ENCODE results near the gene FAM47E. TPM values are rescaled to one million over a fixed set of nuclear protein-coding genes. Genes with fewer than 3 reads are reported as not detected.

The FAM47E gene
- polyA plus RNA-seq, 1 donor (not counting 4 experiments of a cell fraction or from before 2014, with no cell fraction given): 0.29 TPM

DNA sequence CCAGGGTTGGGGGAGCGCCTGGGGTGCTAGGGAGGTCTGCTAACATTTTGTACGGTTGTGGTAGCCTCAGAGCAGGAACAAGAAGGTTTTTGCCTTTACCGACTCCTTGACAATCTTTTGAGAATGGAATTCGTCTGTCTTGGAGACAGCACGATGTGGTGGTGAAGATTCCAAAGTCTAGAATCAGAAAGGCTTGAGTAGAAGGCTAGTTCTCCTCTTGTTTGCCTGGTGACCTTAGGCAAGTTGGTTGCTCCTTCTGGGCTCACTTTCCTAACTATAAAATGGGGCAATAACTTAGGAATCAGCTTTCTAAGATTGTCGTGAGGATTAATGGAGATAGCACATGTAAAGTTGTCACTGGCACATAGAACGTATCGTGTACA lies 741 bp downstream of the FAM47E start:
- no peak overlapping the region for H3K4me2 ChIP-seq (ENCODE audit: control insufficient read depth, extremely low read depth, insufficient read depth, low read depth, low read length)
- no peak overlapping the region for H3K4me3 ChIP-seq (ENCODE audit: control insufficient read depth in 2 of 3, extremely low read depth in 1 of 3, insufficient read depth in 2 of 3, low read depth in 1 of 3, low read length in 3 of 3)

DNA sequence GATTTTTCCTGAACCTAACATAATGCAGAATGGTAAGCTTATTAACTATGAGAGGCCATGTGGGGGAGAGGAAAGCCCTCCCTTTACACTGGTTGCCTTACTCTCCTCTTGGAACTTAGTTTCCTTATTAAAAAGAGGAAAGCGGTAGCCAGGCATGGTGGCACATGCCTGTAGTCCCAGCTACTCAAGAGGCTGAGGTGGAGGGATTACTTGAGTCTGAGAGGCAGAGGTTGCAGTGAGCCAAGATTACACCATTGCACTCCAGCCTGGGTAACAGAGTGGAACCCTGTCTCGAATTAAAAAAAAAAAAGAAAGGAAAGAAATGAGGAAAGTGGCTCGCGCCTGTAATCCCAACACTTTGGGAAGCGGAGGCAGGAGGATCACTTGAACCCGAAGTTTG lies 2.0 kb downstream of the FAM47E start:
- FAIRE-seq: no peak
- H3K4me3 ChIP-seq (ENCODE audit: control insufficient read depth in 2 of 3, extremely low read depth in 1 of 3, insufficient read depth in 2 of 3, low read depth in 1 of 3, low read length in 3 of 3): no peak overlapping the region
- H3K9me1 ChIP-seq (ENCODE audit: control insufficient read depth, extremely low read depth, insufficient read depth, low read length): no peaks in the 10 kb centered on the region
- no peak for DNase-seq (ENCODE audit: low read depth, low spot score)
- no peak overlapping the region for H3K9ac ChIP-seq (ENCODE audit: control insufficient read depth, extremely low read depth, insufficient read depth, low read length)
- H3K4me2 ChIP-seq (ENCODE audit: control insufficient read depth, extremely low read depth, insufficient read depth, low read depth, low read length): no peak overlapping the region
- H3K27ac ChIP-seq (ENCODE audit: control insufficient read depth, insufficient read depth, low read length): no peak overlapping the region
- dilution Hi-C loops (cut with MboI; ENCODE audit: extremely low pct_ligation_motif_present, low sequenced_read_pairs): no loop called here
- H3K27me3 ChIP-seq (ENCODE audit: control insufficient read depth, extremely low read depth, insufficient read depth, low read length): peaks cover 52% of the 10 kb centered on the region
- no peaks in the 10 kb centered on the region for H3K9me3 ChIP-seq (ENCODE audit: control insufficient read depth, low read depth, low read length)
- H2AFZ ChIP-seq (ENCODE audit: control insufficient read depth, low read length): no peak overlapping the region
- peaks cover 2% of the 10 kb centered on the region for H4K20me1 ChIP-seq (ENCODE audit: control insufficient read depth, extremely low read depth, insufficient read depth, low read length)
- TF ChIP-seq EZH2 (IDR thresholded peaks at IDR 0.05; ENCODE audit: low read length): no peak
- TF ChIP-seq, protein P1, sequence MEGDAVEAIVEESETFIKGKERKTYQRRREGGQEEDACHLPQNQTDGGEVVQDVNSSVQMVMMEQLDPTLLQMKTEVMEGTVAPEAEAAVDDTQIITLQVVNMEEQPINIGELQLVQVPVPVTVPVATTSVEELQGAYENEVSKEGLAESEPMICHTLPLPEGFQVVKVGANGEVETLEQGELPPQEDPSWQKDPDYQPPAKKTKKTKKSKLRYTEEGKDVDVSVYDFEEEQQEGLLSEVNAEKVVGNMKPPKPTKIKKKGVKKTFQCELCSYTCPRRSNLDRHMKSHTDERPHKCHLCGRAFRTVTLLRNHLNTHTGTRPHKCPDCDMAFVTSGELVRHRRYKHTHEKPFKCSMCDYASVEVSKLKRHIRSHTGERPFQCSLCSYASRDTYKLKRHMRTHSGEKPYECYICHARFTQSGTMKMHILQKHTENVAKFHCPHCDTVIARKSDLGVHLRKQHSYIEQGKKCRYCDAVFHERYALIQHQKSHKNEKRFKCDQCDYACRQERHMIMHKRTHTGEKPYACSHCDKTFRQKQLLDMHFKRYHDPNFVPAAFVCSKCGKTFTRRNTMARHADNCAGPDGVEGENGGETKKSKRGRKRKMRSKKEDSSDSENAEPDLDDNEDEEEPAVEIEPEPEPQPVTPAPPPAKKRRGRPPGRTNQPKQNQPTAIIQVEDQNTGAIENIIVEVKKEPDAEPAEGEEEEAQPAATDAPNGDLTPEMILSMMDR (optimal IDR thresholded peaks at IDR 0.05 in 1 of 3, IDR thresholded peaks at IDR 0.05 in 1 of 3, conservative IDR thresholded peaks at IDR 0.05 in 1 of 3; ENCODE audit: extremely low read depth in 1 of 3, insufficient read depth in 2 of 3, low read length in 3 of 3): no peak
- H3K4me1 ChIP-seq (ENCODE audit: control insufficient read depth, extremely low read depth, insufficient read depth, low read length): peaks cover 10% of the 10 kb centered on the region
- H3K79me2 ChIP-seq (ENCODE audit: control insufficient read depth, insufficient read depth, low read length): no peaks in the 10 kb centered on the region
- H3K36me3 ChIP-seq (ENCODE audit: control insufficient read depth in 2 of 2, extremely low read depth in 1 of 2, insufficient read depth in 2 of 2, low read length in 2 of 2): no peaks in the 10 kb centered on the region

More for the DNA sequence above, 741 bp downstream of the FAM47E start:
- H3K36me3 ChIP-seq (ENCODE audit: control insufficient read depth in 2 of 2, extremely low read depth in 1 of 2, insufficient read depth in 2 of 2, low read length in 2 of 2): no peaks in the 10 kb centered on the region
- DNase-seq (ENCODE audit: low read depth, low spot score): no peak
- dilution Hi-C loops (cut with MboI; ENCODE audit: extremely low pct_ligation_motif_present, low sequenced_read_pairs): no loop called here
- H3K27ac ChIP-seq (ENCODE audit: control insufficient read depth, insufficient read depth, low read length): no peak overlapping the region
- H2AFZ ChIP-seq (ENCODE audit: control insufficient read depth, low read length): no peak overlapping the region
- H3K9me3 ChIP-seq (ENCODE audit: control insufficient read depth, low read depth, low read length): no peaks in the 10 kb centered on the region
- peaks cover 10% of the 10 kb centered on the region for H3K4me1 ChIP-seq (ENCODE audit: control insufficient read depth, extremely low read depth, insufficient read depth, low read length)
- TF ChIP-seq, protein P1 (optimal IDR thresholded peaks at IDR 0.05 in 1 of 3, IDR thresholded peaks at IDR 0.05 in 1 of 3, conservative IDR thresholded peaks at IDR 0.05 in 1 of 3; ENCODE audit: extremely low read depth in 1 of 3, insufficient read depth in 2 of 3, low read length in 3 of 3): no peak
- no peak for TF ChIP-seq EZH2 (IDR thresholded peaks at IDR 0.05; ENCODE audit: low read length)
- H4K20me1 ChIP-seq (ENCODE audit: control insufficient read depth, extremely low read depth, insufficient read depth, low read length): peaks cover 2% of the 10 kb centered on the region
- no peak overlapping the region for H3K9ac ChIP-seq (ENCODE audit: control insufficient read depth, extremely low read depth, insufficient read depth, low read length)
- no peak for FAIRE-seq
- no peaks in the 10 kb centered on the region for H3K79me2 ChIP-seq (ENCODE audit: control insufficient read depth, insufficient read depth, low read length)
- H3K27me3 ChIP-seq (ENCODE audit: control insufficient read depth, extremely low read depth, insufficient read depth, low read length): peaks cover 52% of the 10 kb centered on the region
- H3K9me1 ChIP-seq (ENCODE audit: control insufficient read depth, extremely low read depth, insufficient read depth, low read length): no peaks in the 10 kb centered on the region

Measured in keratinocyte (primary cell).